Adrenal gland (tissue), 5 donors: ENCODE results near the gene TOPORS.

Experiments used
- POLR2A ChIP-seq, 2 donors: fragments of 450-650 bp; IDR thresholded peaks; one replicate each; pipeline ENCODE4 v1.6.1; 2017; ENCODE audit warnings: antibody characterized with exemption in 2 of 2, mild to moderate bottlenecking in 2 of 2, moderate library complexity in 1 of 2
- TF ChIP-seq, protein P1 (sequence below), 6 experiments: fragments of 450-650 bp in 4 of 6; fragments of 200-600 bp in 2 of 6; sonication (generic) in 1 of 6; IDR thresholded peaks; 1 replicate in 5 of 6; 2 replicates in 1 of 6; pipeline versions ENCODE4 v1.5.1 to v1.8.0; 2016 to 2021; ENCODE audit warnings: antibody characterized with exemption in 6 of 6, mild to moderate bottlenecking in 2 of 6, moderate library complexity in 1 of 6
- donor health status: DM: no; HTN: no; CAD: no.

DNA sequence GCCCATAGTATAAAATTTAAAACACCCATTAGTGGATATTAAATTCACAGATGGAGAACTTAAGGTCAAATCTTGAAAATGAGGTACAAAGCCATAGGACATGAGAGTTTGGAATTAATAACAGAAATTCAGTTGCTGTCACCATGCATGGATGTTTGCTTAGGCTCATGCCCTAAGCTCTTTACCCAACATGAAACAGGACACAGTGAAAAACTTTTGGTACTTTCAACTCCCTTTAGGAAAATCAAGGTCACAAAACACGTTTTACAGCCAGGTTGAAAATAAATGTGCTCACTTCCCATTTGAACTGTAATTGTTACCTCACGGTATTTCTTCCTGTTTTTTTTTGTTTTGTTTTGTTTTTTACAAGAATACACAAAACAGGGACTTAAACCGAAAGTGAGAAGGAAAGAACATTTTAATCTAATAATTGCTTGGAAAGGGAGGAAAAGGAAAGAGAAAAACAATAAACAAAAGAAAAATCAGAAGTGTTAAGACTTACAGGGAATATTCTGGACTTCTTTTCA, 6.1 kb upstream of the TOPORS start:
- TF ChIP-seq, protein P1, sequence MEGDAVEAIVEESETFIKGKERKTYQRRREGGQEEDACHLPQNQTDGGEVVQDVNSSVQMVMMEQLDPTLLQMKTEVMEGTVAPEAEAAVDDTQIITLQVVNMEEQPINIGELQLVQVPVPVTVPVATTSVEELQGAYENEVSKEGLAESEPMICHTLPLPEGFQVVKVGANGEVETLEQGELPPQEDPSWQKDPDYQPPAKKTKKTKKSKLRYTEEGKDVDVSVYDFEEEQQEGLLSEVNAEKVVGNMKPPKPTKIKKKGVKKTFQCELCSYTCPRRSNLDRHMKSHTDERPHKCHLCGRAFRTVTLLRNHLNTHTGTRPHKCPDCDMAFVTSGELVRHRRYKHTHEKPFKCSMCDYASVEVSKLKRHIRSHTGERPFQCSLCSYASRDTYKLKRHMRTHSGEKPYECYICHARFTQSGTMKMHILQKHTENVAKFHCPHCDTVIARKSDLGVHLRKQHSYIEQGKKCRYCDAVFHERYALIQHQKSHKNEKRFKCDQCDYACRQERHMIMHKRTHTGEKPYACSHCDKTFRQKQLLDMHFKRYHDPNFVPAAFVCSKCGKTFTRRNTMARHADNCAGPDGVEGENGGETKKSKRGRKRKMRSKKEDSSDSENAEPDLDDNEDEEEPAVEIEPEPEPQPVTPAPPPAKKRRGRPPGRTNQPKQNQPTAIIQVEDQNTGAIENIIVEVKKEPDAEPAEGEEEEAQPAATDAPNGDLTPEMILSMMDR (IDR thresholded peaks at IDR 0.05) = no peak
- TF ChIP-seq POLR2A (IDR thresholded peaks at IDR 0.05) = no peak
